Omental fat pad (tissue), 4 donors: ENCODE results near the gene ESYT3. TPM values are rescaled to one million over a fixed set of nuclear protein-coding genes. Genes with fewer than 3 reads are reported as not detected.

Experiments
- ATAC-seq: fragments of 150-250 bp; one replicate; pipeline ENCODE4 v1.9.1; 2016; ENCODE audit warnings: mild to moderate bottlenecking, moderate library complexity; ENCODE audit not compliant: low FRiP score
- DNase-seq: peaks from one replicate; pipeline ENCODE4 v3.0.0-alpha.2; 2019; ENCODE audit warnings: low spot score
- CTCF ChIP-seq, 3 donors: fragments of 450-650 bp; IDR thresholded peaks; one replicate each; pipeline ENCODE4 v1.5.1; 2016 to 2017; ENCODE audit warnings: antibody characterized with exemption in 3 of 3, mild to moderate bottlenecking in 3 of 3, moderate library complexity in 2 of 3
- total RNA-seq, 4 donors: library from RNA; depleted of rRNA; stranded (reverse); fragments of >200 nt; gene quantifications; one replicate each; pipeline ENCODE4 v1.1.0, GENCODE V29; 2016

Gene ESYT3
- total RNA-seq, 4 donors from 2014 or later, result 0.75 to 2.3 (median 1.5) TPM; not detected in 1

- no peak for ATAC-seq
- no peak for TF ChIP-seq CTCF (IDR thresholded peaks at IDR 0.05)
- no peak for DNase-seq
Observed at GRCh38 chr3:138468451-138468850, 34.0 kb downstream of the ESYT3 start.

- no peak for DNase-seq
- TF ChIP-seq CTCF (IDR thresholded peaks at IDR 0.05), result no peak
- ATAC-seq, result peak; percentile 12
Observed at GRCh38 chr3:138468886-138469285, 34.5 kb downstream of the ESYT3 start.

GRCh38 chr3:138469874-138470273 is 35.5 kb downstream of the ESYT3 start:
- no peak for DNase-seq
- no peak for ATAC-seq
- no peak for TF ChIP-seq CTCF (IDR thresholded peaks at IDR 0.05)

- DNase-seq (no peak), ATAC-seq (no peak)
- no peak for TF ChIP-seq CTCF (IDR thresholded peaks at IDR 0.05)
Observed at GRCh38 chr3:138470687-138471086, 36.3 kb downstream of the ESYT3 start.

GRCh38 chr3:138471481-138471880 is 37.1 kb downstream of the ESYT3 start:
- DNase-seq (no peak), ATAC-seq (no peak)
- no peak for TF ChIP-seq CTCF (IDR thresholded peaks at IDR 0.05)

- TF ChIP-seq CTCF (IDR thresholded peaks at IDR 0.05), result no peak
- ATAC-seq (no peak), DNase-seq (no peak)
Observed at GRCh38 chr3:138472141-138472825, 37.9 kb downstream of the ESYT3 start.

GRCh38 chr3:138473391-138473790 is 39.0 kb downstream of the ESYT3 start:
- TF ChIP-seq CTCF (IDR thresholded peaks at IDR 0.05), result no peak
- no peak for DNase-seq
- no peak for ATAC-seq
